OCI-LY7 (cell line): Measurements from ENCODE around the gene PHF13. TPM values are rescaled to one million over a fixed set of nuclear protein-coding genes. Genes with fewer than 3 reads are reported as not detected.
A peak's percentile ranks its signal among the peaks of the same experiment; 100 is the strongest.

ENCODE experiments used
- BruUV-seq: library from RNA; stranded (reverse); fragments of 400-500 nt; replicated peaks from 2 replicates; lab custom pipeline; 2021; lab: Mats Ljungman, UMichigan
- CTCF ChIA-PET: fragments of 300-600 bp; sonication (Branson Sonifier 250); formaldehyde crosslinking; loops from one replicate; lab custom pipeline; 2022; ENCODE audit warnings: antibody characterized with exemption; ENCODE audit not compliant: unreplicated experiment; lab: Charles Lee
- POLR2A ChIA-PET: fragments of 300-600 bp; sonication (Branson Sonifier 250); formaldehyde crosslinking; loops from one replicate; lab custom pipeline; 2022; ENCODE audit warnings: antibody characterized with exemption; lab: Charles Lee
- DNase-seq: peaks from one replicate; pipeline ENCODE4 v3.0.0-alpha.2; 2015; ENCODE audit warnings: low spot score
- H2AFZ ChIP-seq: fragments of 200-600 bp; sonication (generic), shearing (Covaris generic); 2 replicates; pipeline ENCODE4 v1.6.1; 2014; ENCODE audit warnings: mild to moderate bottlenecking, antibody characterized with exemption, low read length, moderate library complexity
- H3K27ac ChIP-seq: fragments of 200-600 bp; sonication (generic); 2 replicates; pipeline ENCODE4 v1.5.1; 2014; ENCODE audit warnings: mixed run types, low read depth, mild to moderate bottlenecking, moderate library complexity, low read length, inconsistent platforms; ENCODE audit not compliant: poor library complexity, severe bottlenecking
- H3K36me3 ChIP-seq: fragments of 200-600 bp; sonication (generic); 2 replicates; pipeline ENCODE4 v1.6.1; 2014; ENCODE audit warnings: mild to moderate bottlenecking, antibody characterized with exemption, low read length, moderate library complexity, mixed read lengths; ENCODE audit not compliant: insufficient read depth
- H3K4me1 ChIP-seq: fragments of 200-600 bp; sonication (generic); 2 replicates; pipeline ENCODE4 v1.5.1; 2014; ENCODE audit warnings: mild to moderate bottlenecking, low read length; ENCODE audit not compliant: insufficient read depth, poor library complexity, severe bottlenecking
- H3K4me2 ChIP-seq: fragments of 200-600 bp; sonication (generic); 2 replicates; pipeline ENCODE4 v1.6.1; 2014; ENCODE audit warnings: mild to moderate bottlenecking, low read length
- H3K4me3 ChIP-seq: fragments of 200-600 bp; sonication (generic); 2 replicates; pipeline ENCODE4 v1.5.1; 2014; ENCODE audit warnings: mild to moderate bottlenecking, low read depth, low read length; ENCODE audit not compliant: poor library complexity, severe bottlenecking
- H3K79me2 ChIP-seq: fragments of 200-600 bp; sonication (generic); 2 replicates; pipeline ENCODE4 v1.6.1; 2016; ENCODE audit warnings: low read depth, mild to moderate bottlenecking, low read length, moderate library complexity, mixed read lengths; ENCODE audit not compliant: insufficient read depth
- H3K9me2 ChIP-seq: fragments of 200-600 bp; sonication (generic); 2 replicates; pipeline ENCODE4 v1.6.1; 2016; ENCODE audit warnings: mild to moderate bottlenecking, low read length, mixed read lengths; ENCODE audit not compliant: insufficient read depth
- H3K9me3 ChIP-seq: fragments of 200-600 bp; sonication (generic); 2 replicates; pipeline ENCODE4 v1.6.1; 2014; ENCODE audit warnings: mild to moderate bottlenecking, mixed run types, low read length, mixed read lengths
- H4K20me1 ChIP-seq: fragments of 200-600 bp; sonication (generic); 2 replicates; pipeline ENCODE4 v1.6.1; 2014; ENCODE audit warnings: mild to moderate bottlenecking, antibody characterized with exemption, low read length, moderate library complexity, mixed read lengths; ENCODE audit not compliant: insufficient read depth
- EZH2phosphoT487 ChIP-seq: fragments of 200-600 bp; sonication (generic); IDR thresholded peaks from 2 replicates; pipeline ENCODE4 v1.6.1; 2018; ENCODE audit warnings: low read depth, borderline replicate concordance, mild to moderate bottlenecking, mixed run types, antibody characterized with exemption, low read length, moderate library complexity, mixed read lengths
- intact Hi-C: fragments of 100-400 bp; cut with micrococcal nuclease; formaldehyde crosslinking; loops from one replicate; pipeline ENCODE4 v1.10.0; 2022; ENCODE audit not compliant: unreplicated experiment
- total RNA-seq, 2 experiments: library from RNA; depleted of rRNA in 1 of 2; stranded (reverse); fragments of >200 nt in 1 of 2; shearing (Covaris generic) in 1 of 2; gene quantifications; 2 replicates each; pipeline ENCODE4 v1.2.3, GENCODE V29; 2014 to 2022
- TF ChIP-seq, protein P1 (sequence below): fragments of 200-600 bp; sonication (generic); conservative IDR thresholded peaks from 2 replicates; pipeline ENCODE4 v1.5.1; 2014; ENCODE audit warnings: mild to moderate bottlenecking, antibody characterized with exemption, low read length, moderate library complexity, mixed read lengths

The PHF13 gene
- total RNA-seq, 2 experiments from 2014 or later: 5.3 to 14.7 TPM

DNA sequence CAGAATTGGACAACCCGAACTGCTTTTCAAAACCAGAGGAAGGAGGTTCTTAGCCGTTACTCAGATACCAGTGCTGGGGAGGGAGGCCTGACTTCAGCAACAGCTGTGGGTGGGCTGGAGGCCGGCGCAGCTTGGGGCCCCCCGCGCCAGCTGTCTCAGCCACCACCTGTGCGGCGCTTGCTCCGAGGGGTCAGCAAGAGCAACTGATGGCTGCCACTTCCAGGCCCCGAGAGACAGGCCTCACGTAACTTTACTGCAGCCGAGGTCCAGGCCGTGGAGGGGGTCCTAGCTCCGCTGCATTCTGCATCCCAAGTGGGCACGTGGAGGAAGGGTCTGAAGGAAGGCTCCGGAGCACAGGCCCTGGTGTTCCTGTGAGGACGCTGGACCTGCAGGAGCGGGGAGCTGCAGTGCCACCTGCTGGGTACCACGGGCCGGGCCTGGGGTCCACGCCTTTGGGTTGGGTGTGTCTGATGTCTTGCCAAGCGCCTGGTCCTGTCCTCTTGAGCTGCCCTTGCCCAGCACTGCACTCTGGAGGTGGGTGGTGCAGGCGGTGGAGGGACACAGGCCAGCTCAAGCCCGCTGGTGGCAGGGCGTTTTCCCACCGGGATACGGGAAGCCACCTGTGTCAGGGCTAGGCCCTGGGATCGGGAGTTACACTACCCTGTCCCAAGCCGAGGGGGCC, 21.0 kb downstream of the PHF13 start:
- DNase-seq: peak; percentile 31
- intact Hi-C loops: no loop called here
- no TSS peak for BruUV-seq
- Histone ChIP-seq H3K4me2 (no peak overlapping the region), H3K4me3 (no peak overlapping the region), H3K36me3 (peaks cover 74% of the 10 kb centered on the region), H3K9me3 (no peaks in the 10 kb centered on the region), H3K27ac (no peak overlapping the region), H3K9me2 (no peaks in the 10 kb centered on the region), H3K79me2 (no peaks in the 10 kb centered on the region), H3K4me1 (no peaks in the 10 kb centered on the region), H2AFZ (no peak overlapping the region), H4K20me1 (no peaks in the 10 kb centered on the region)
- TF ChIP-seq, protein P1, sequence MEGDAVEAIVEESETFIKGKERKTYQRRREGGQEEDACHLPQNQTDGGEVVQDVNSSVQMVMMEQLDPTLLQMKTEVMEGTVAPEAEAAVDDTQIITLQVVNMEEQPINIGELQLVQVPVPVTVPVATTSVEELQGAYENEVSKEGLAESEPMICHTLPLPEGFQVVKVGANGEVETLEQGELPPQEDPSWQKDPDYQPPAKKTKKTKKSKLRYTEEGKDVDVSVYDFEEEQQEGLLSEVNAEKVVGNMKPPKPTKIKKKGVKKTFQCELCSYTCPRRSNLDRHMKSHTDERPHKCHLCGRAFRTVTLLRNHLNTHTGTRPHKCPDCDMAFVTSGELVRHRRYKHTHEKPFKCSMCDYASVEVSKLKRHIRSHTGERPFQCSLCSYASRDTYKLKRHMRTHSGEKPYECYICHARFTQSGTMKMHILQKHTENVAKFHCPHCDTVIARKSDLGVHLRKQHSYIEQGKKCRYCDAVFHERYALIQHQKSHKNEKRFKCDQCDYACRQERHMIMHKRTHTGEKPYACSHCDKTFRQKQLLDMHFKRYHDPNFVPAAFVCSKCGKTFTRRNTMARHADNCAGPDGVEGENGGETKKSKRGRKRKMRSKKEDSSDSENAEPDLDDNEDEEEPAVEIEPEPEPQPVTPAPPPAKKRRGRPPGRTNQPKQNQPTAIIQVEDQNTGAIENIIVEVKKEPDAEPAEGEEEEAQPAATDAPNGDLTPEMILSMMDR: peak; percentile 63
- no peak for TF ChIP-seq EZH2phosphoT487
- CTCF ChIA-PET: no interaction called here
- POLR2A ChIA-PET: interaction anchor here (0.5 to 0.7 kb wide), 2 partner anchors 59 to 80 kb away, joined by 3 to 5 read pairs; no protein-coding TSS in a partner anchor

DNA sequence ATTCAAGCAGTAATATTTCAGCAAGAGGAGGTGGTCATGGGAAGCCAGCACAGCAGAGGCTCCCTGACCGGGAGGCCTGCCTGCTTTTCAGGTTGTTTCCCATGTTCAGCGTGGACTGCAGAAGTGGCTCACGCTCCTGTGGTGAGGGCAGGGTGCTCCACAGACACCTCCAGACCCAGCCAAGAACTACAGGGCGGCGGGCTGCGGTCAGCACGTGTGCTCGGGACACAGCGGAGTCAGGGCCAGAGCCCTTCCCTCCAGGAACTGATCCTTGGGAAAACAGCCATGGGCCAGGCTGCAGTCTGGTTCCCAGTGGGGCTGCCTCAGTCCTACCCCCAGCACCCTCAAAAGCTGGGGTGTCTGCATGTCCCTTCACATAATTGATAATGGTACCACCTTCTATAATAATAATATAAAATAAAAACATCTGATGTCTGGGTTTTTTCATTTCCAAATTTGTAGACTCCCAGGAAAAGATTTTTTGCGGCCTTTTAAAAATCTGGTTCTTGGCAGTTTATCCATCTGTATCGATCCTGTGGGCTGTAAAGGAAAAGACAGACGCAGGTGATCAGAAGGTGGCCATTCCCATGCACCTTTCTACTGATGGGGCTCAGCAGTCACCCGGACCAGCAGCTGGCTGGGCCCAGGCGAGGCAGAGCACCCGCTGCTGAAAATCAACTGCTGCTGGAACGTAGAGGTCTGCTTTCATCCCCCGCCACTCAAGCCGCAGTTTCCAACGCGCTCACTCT, 21.8 kb downstream of the PHF13 start:
- Histone ChIP-seq H2AFZ (no peak overlapping the region), H3K4me2 (no peak overlapping the region), H3K27ac (no peak overlapping the region), H4K20me1 (no peaks in the 10 kb centered on the region), H3K9me2 (no peaks in the 10 kb centered on the region), H3K79me2 (no peaks in the 10 kb centered on the region), H3K9me3 (no peaks in the 10 kb centered on the region), H3K4me3 (no peak overlapping the region), H3K36me3 (peaks cover 80% of the 10 kb centered on the region), H3K4me1 (no peaks in the 10 kb centered on the region)
- ChIA-PET POLR2A (interaction anchor here (0.5 to 0.7 kb wide), 2 partner anchors 60 to 81 kb away, joined by 3 to 5 read pairs; no protein-coding TSS in a partner anchor), CTCF (no interaction called here)
- DNase-seq: no peak
- BruUV-seq: TSS peak; percentile 85
- intact Hi-C loops: no loop called here
- TF ChIP-seq, protein P1: no peak
- TF ChIP-seq EZH2phosphoT487: no peak
